HEK293 (cell line): ENCODE results near the gene KRT8.

Experiments used
- EGR2 ChIP-seq: fragments of 450-650 bp; formaldehyde crosslinking; IDR thresholded peaks from 2 replicates; pipeline ENCODE4 v1.5.1; 2016; ENCODE audit warnings: low read depth, missing biosample characterization, missing genetic modification characterization
- ELK4 ChIP-seq: IDR thresholded peaks from 2 replicates; pipeline ENCODE4 v1.6.1; 2011; ENCODE audit warnings: mild to moderate bottlenecking, low read depth, low read length, borderline replicate concordance
- KLF1 ChIP-seq: fragments of 450-650 bp; formaldehyde crosslinking; IDR thresholded peaks from 2 replicates; pipeline ENCODE4 v1.5.1; 2016; ENCODE audit warnings: missing biosample characterization, missing genetic modification characterization
- KLF10 ChIP-seq: fragments of 450-650 bp; IDR thresholded peaks from 2 replicates; pipeline ENCODE4 v1.5.1; 2018; ENCODE audit warnings: missing biosample characterization, mild to moderate bottlenecking, missing genetic modification characterization
- KLF17 ChIP-seq: fragments of 450-650 bp; formaldehyde crosslinking; IDR thresholded peaks from 2 replicates; pipeline ENCODE4 v1.5.1; 2016; ENCODE audit warnings: missing biosample characterization, missing genetic modification characterization
- PATZ1 ChIP-seq: fragments of 450-650 bp; formaldehyde crosslinking; IDR thresholded peaks from 2 replicates; pipeline ENCODE4 v1.5.1; 2016; ENCODE audit warnings: missing biosample characterization, missing genetic modification characterization
- SP7 ChIP-seq: fragments of 450-650 bp; formaldehyde crosslinking; IDR thresholded peaks from 2 replicates; pipeline ENCODE4 v1.5.1; 2016; ENCODE audit warnings: missing biosample characterization, missing genetic modification characterization
- WT1 ChIP-seq: fragments of 450-650 bp; formaldehyde crosslinking; IDR thresholded peaks from 2 replicates; pipeline ENCODE4 v1.5.1; 2016; ENCODE audit warnings: missing biosample characterization, missing genetic modification characterization
- ZBTB21 ChIP-seq: fragments of 450-650 bp; formaldehyde crosslinking; IDR thresholded peaks from 2 replicates; pipeline ENCODE4 v1.5.1; 2017; ENCODE audit warnings: missing biosample characterization, missing genetic modification characterization
- ZBTB44 ChIP-seq: fragments of 450-650 bp; IDR thresholded peaks from 2 replicates; pipeline ENCODE4 v1.5.1; 2018; ENCODE audit warnings: missing biosample characterization, mild to moderate bottlenecking, missing genetic modification characterization
- ZEB2 ChIP-seq: fragments of 450-650 bp; formaldehyde crosslinking; IDR thresholded peaks from 2 replicates; pipeline ENCODE4 v1.5.1; 2016; ENCODE audit warnings: missing biosample characterization, missing genetic modification characterization
- ZNF175 ChIP-seq: fragments of 450-650 bp; formaldehyde crosslinking; IDR thresholded peaks from 2 replicates; pipeline ENCODE4 v1.5.1; 2016; ENCODE audit warnings: missing biosample characterization, missing genetic modification characterization
- ZNF24 ChIP-seq: fragments of 450-650 bp; formaldehyde crosslinking; IDR thresholded peaks from 2 replicates; pipeline ENCODE4 v1.5.1; 2016; ENCODE audit warnings: missing biosample characterization, missing genetic modification characterization
- ZNF248 ChIP-seq: fragments of 450-650 bp; formaldehyde crosslinking; IDR thresholded peaks from 2 replicates; pipeline ENCODE4 v1.5.1; 2017; ENCODE audit warnings: missing biosample characterization, missing genetic modification characterization
- ZNF292 ChIP-seq: fragments of 450-650 bp; formaldehyde crosslinking; IDR thresholded peaks from 2 replicates; pipeline ENCODE4 v1.5.1; 2016; ENCODE audit warnings: low read depth, missing biosample characterization, missing genetic modification characterization, borderline replicate concordance
- ZNF302 ChIP-seq: fragments of 450-650 bp; formaldehyde crosslinking; IDR thresholded peaks from 2 replicates; pipeline ENCODE4 v1.5.1; 2016; ENCODE audit warnings: missing biosample characterization, missing genetic modification characterization, low read depth
- ZNF324 ChIP-seq: fragments of 450-650 bp; formaldehyde crosslinking; IDR thresholded peaks from 2 replicates; pipeline ENCODE4 v1.5.1; 2016; ENCODE audit warnings: missing biosample characterization, missing genetic modification characterization
- ZNF335 ChIP-seq: fragments of 450-650 bp; formaldehyde crosslinking; conservative IDR thresholded peaks from 2 replicates; pipeline ENCODE4 v1.5.1; 2016; ENCODE audit warnings: missing biosample characterization, missing genetic modification characterization
- ZNF561 ChIP-seq: fragments of 450-650 bp; IDR thresholded peaks from 2 replicates; pipeline ENCODE4 v1.5.1; 2018; ENCODE audit warnings: missing biosample characterization, missing genetic modification characterization, borderline replicate concordance
- ZNF660 ChIP-seq: fragments of 450-650 bp; IDR thresholded peaks from 2 replicates; pipeline ENCODE4 v1.5.1; 2018; ENCODE audit warnings: missing biosample characterization, mild to moderate bottlenecking, missing genetic modification characterization
- ZNF791 ChIP-seq: fragments of 450-650 bp; formaldehyde crosslinking; IDR thresholded peaks from 2 replicates; pipeline ENCODE4 v1.5.1; 2016; ENCODE audit warnings: missing biosample characterization, missing genetic modification characterization
- TF ChIP-seq, protein P1 (sequence below): fragments of 450-650 bp; formaldehyde crosslinking; IDR thresholded peaks from 2 replicates; pipeline ENCODE4 v1.5.1; 2017; ENCODE audit warnings: missing biosample characterization, missing genetic modification characterization
- TF ChIP-seq, protein P2 (sequence below): fragments of 450-650 bp; formaldehyde crosslinking; IDR thresholded peaks from 2 replicates; pipeline ENCODE4 v1.5.1; 2016; ENCODE audit warnings: missing biosample characterization, missing genetic modification characterization

Gene KRT8

DNA sequence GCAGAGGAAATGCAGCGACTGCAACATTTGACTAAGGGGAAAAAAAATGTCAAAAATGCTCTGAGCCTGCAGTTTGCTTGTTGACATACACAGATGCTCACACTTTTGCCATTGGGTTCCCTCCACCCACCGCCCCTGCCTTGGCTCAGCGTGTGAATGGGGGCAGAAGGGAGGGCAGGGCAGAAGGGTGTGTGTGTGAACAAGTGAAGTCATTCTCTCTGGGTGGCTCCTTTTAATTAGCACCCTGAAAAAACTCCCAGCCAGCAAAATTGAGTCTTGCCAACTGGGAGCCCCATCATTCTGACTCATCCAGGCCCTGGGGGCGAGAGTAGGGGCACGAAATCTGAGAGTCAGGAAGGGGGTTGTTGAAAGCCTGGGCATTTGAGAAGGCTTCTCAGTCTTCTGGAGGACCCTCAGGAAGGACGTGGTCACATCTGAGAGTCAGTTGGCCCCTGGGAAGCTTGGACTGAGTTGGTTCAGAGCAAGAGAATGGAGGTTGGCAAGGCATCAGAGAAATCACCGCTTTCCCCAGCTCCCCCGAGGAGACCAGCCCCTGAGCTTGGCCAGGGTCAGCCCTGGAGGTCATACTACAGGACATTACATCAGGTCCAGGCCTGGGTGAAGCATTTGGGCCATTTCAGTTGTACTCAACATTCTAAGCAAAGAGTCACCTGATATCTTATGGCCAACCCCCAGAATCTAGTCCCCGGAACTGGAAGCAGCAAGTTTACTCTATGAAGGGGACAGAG lies 33.4 kb downstream of the KRT8 start (continued):
- peak; percentile 98 for TF ChIP-seq ZNF24 (tag by site-specific recombination)
- TF ChIP-seq SP7 (tag by site-specific recombination), result peak; percentile 99
- TF ChIP-seq, protein P1, sequence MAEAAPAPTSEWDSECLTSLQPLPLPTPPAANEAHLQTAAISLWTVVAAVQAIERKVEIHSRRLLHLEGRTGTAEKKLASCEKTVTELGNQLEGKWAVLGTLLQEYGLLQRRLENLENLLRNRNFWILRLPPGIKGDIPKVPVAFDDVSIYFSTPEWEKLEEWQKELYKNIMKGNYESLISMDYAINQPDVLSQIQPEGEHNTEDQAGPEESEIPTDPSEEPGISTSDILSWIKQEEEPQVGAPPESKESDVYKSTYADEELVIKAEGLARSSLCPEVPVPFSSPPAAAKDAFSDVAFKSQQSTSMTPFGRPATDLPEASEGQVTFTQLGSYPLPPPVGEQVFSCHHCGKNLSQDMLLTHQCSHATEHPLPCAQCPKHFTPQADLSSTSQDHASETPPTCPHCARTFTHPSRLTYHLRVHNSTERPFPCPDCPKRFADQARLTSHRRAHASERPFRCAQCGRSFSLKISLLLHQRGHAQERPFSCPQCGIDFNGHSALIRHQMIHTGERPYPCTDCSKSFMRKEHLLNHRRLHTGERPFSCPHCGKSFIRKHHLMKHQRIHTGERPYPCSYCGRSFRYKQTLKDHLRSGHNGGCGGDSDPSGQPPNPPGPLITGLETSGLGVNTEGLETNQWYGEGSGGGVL (tag by site-specific recombination), result peak; percentile 96
- TF ChIP-seq ZBTB44 (tag by site-specific recombination), result 0 out of 2 replicates have a peak, but pooled peaks have one; percentile 44
- TF ChIP-seq PATZ1 (tag by site-specific recombination), result peak; percentile 67
- peak; percentile 40; the same call in 1 of the 2 replicates for TF ChIP-seq EGR2 (tag by site-specific recombination)
- peak; percentile 54; the same call in 1 of the 2 replicates for TF ChIP-seq KLF10
- TF ChIP-seq ZNF302 (tag by site-specific recombination), result no peak
- TF ChIP-seq ZEB2, result peak; percentile 76
- TF ChIP-seq ZBTB21, result peak; percentile 66; the same call in 1 of the 2 replicates
- no peak for TF ChIP-seq ZNF561
- TF ChIP-seq ZNF791, result no peak
- peak; percentile 85 for TF ChIP-seq WT1 (tag by site-specific recombination)
- TF ChIP-seq ZNF248, result no peak
- no peak for TF ChIP-seq ZNF292 (tag by site-specific recombination)
- TF ChIP-seq KLF17, result peak; percentile 94
- peak; percentile 98 for TF ChIP-seq KLF1 (tag by site-specific recombination)
- TF ChIP-seq ZNF324, result peak; percentile 61; the same call in 1 of the 2 replicates
- TF ChIP-seq, protein P2, sequence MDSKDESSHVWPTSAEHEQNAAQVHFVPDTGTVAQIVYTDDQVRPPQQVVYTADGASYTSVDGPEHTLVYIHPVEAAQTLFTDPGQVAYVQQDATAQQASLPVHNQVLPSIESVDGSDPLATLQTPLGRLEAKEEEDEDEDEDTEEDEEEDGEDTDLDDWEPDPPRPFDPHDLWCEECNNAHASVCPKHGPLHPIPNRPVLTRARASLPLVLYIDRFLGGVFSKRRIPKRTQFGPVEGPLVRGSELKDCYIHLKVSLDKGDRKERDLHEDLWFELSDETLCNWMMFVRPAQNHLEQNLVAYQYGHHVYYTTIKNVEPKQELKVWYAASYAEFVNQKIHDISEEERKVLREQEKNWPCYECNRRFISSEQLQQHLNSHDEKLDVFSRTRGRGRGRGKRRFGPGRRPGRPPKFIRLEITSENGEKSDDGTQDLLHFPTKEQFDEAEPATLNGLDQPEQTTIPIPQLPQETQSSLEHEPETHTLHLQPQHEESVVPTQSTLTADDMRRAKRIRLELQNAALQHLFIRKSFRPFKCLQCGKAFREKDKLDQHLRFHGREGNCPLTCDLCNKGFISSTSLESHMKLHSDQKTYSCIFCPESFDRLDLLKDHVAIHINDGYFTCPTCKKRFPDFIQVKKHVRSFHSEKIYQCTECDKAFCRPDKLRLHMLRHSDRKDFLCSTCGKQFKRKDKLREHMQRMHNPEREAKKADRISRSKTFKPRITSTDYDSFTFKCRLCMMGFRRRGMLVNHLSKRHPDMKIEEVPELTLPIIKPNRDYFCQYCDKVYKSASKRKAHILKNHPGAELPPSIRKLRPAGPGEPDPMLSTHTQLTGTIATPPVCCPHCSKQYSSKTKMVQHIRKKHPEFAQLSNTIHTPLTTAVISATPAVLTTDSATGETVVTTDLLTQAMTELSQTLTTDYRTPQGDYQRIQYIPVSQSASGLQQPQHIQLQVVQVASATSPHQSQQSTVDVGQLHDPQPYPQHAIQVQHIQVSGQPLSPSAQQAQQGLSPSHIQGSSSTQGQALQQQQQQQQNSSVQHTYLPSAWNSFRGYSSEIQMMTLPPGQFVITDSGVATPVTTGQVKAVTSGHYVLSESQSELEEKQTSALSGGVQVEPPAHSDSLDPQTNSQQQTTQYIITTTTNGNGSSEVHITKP, result peak; percentile 91
- TF ChIP-seq ELK4, result no peak
- TF ChIP-seq ZNF660, result peak; percentile 88
- no peak for TF ChIP-seq ZNF175 (tag by site-specific recombination)
- TF ChIP-seq ZNF335 (tag by site-specific recombination), result peak; percentile 59
